H1 (cell line): ENCODE results near the gene NBAS. TPM values are rescaled to one million over a fixed set of nuclear protein-coding genes. Genes with fewer than 3 reads are reported as not detected.

Experiments
- CHD1 ChIP-seq: IDR thresholded peaks from 2 replicates; pipeline ENCODE4 v1.6.1; 2012; ENCODE audit warnings: low read depth, low read length, improper control_type of control experiment
- CTCF ChIP-seq, 3 experiments: IDR thresholded peaks; 1 replicate in 2 of 3; 2 replicates in 1 of 3; pipeline versions ENCODE4 v1.5.1 to v1.6.1; 2011; ENCODE audit warnings: low read length in 3 of 3, mild to moderate bottlenecking in 3 of 3, inconsistent platforms in 2 of 3, low read depth in 1 of 3, moderate library complexity in 1 of 3; ENCODE audit not compliant: insufficient read depth in 1 of 3; ENCODE audit errors: control extremely low read depth in 1 of 3
- SIRT6 ChIP-seq: IDR thresholded peaks from one replicate; pipeline ENCODE4 v1.7.1; 2012; ENCODE audit warnings: low read length, inconsistent platforms
- polyA plus RNA-seq, 7 experiments: library from polyadenylated mRNA; depleted of rRNA in 3 of 7; stranded (reverse) in 5 of 7; unstranded in 2 of 7; fragments of >200 nt in 5 of 7; fragments of 200-250 nt in 2 of 7; gene quantifications; 1 replicate in 5 of 7; 2 replicates in 1 of 7; 4 replicates in 1 of 7; pipeline versions ENCODE4 v1.2.1 to v1.2.3, GENCODE V29; 2011 to 2013; ENCODE audit warnings: missing spikeins in 2 of 7, mixed read lengths in 2 of 7
- total RNA-seq: library from RNA; stranded (reverse); fragmentation: NEBNext Ultra II Directional; extraction: Animal tissue kit (Norgen Biotek cat#: 25700); gene quantifications from 2 replicates; pipeline ENCODE4 v1.2.1, GENCODE V29; 2021

Gene NBAS
- total and polyA plus RNA-seq, 2 of the 8 experiments (the other 6 are each of a cell fraction or from before 2014, with no cell fraction given), result 19.6 to 34.8 TPM

GRCh38 chr2:15450808-15451207, 110.3 kb downstream of the NBAS start (continued):
- TF ChIP-seq CTCF (IDR thresholded peaks at IDR 0.05; ENCODE audit: control extremely low read depth in 1 of 3, insufficient read depth in 1 of 3, low read depth in 1 of 3, low read length in 3 of 3) (no peak), CHD1 (no peak), SIRT6 (no peak)
